ENCODE measurements around the gene TNKS1BP1.

GRCh38 chr11:57345555-57346211 lies 20.9 kb upstream of the TNKS1BP1 start:
- peak; percentile 87 for TF ChIP-seq CTCF (IDR thresholded peaks at IDR 0.05)
- TF ChIP-seq EZH2 (IDR thresholded peaks at IDR 0.05): no peak
- no peak for TF ChIP-seq EZH2phosphoT487 (IDR thresholded peaks at IDR 0.05)
